Parathyroid adenoma (tissue), 2 donors: ENCODE data around the gene CMC4.

ENCODE experiments used
- H2AFZ ChIP-seq: fragments of 300-600 bp; sonication (generic); one replicate; pipeline ENCODE4 v1.7.0; 2017; ENCODE audit warnings: antibody characterized with exemption, mild to moderate bottlenecking
- H3K27ac ChIP-seq: fragments of 300-600 bp; sonication (generic); one replicate; pipeline ENCODE4 v1.7.0; 2017
- H3K27me3 ChIP-seq: fragments of 300-600 bp; sonication (generic); one replicate; pipeline ENCODE4 v1.7.0; 2017; ENCODE audit warnings: low read length; ENCODE audit not compliant: control insufficient read depth, insufficient read depth
- H3K36me3 ChIP-seq: fragments of 300-600 bp; sonication (generic); one replicate; pipeline ENCODE4 v1.7.0; 2017; ENCODE audit warnings: low read length; ENCODE audit not compliant: control insufficient read depth, insufficient read depth
- H3K4me1 ChIP-seq: fragments of 300-600 bp; sonication (generic); one replicate; pipeline ENCODE4 v1.7.0; 2017; ENCODE audit warnings: control low read depth
- H3K4me2 ChIP-seq: fragments of 300-600 bp; sonication (generic); one replicate; pipeline ENCODE4 v1.7.0; 2017; ENCODE audit warnings: low read length
- H3K4me3 ChIP-seq: fragments of 300-600 bp; sonication (generic); one replicate; pipeline ENCODE4 v1.7.0; 2017; ENCODE audit warnings: low read depth, low read length
- H3K79me2 ChIP-seq: fragments of 300-600 bp; sonication (generic); one replicate; pipeline ENCODE4 v1.7.0; 2017; ENCODE audit warnings: control low read depth
- H3K9ac ChIP-seq: fragments of 300-600 bp; sonication (generic); one replicate; pipeline ENCODE4 v1.7.0; 2017; ENCODE audit warnings: mild to moderate bottlenecking
- H3K9me3 ChIP-seq: fragments of 300-600 bp; sonication (generic); one replicate; pipeline ENCODE4 v1.7.0; 2017; ENCODE audit warnings: low read length; ENCODE audit not compliant: control insufficient read depth
- TF ChIP-seq, protein P1 (sequence below): fragments of 300-600 bp; sonication (generic); IDR thresholded peaks from one replicate; pipeline ENCODE4 v1.7.0; 2017; ENCODE audit warnings: antibody characterized with exemption, mild to moderate bottlenecking
- donor health status: primary hyperparathyroidism.

CMC4 gene

DNA sequence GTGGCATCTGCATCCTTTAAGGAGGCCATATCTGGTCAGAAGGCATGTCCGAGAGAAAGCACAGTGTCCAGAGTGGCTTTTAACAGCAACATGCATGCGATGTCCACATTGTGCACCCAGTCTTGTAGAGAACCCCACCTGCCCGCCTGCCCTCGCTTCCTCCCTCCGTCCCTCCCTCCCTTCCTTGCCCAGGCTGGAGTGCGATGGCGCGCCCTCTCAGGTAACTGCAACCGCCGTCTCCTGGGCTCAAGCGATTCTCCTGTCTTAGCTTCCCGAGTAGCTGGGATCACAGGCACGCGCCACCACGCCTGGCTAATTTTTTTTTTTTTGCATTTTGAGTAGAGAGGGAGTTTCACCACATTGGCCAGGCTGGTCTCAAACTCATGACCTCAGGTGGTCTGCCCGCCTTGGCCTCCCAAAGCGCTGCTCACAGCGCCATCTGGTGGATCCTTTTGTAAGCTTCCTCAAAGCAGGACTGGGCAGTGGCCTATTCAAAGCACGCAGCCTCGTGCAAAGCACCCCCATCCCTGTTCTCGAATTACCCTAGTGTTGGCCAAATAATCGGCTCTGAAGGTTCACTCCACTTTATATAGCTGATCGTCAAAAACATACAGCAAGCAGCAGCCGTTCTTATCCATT is 15.4 kb upstream of the CMC4 start:
- no peaks in the 10 kb centered on the region for H3K9me3 ChIP-seq
- no peaks in the 10 kb centered on the region for H3K79me2 ChIP-seq
- H3K4me2 ChIP-seq, result no peak overlapping the region
- H3K9ac ChIP-seq, result no peak overlapping the region
- H3K4me1 ChIP-seq, result no peaks in the 10 kb centered on the region
- no peak overlapping the region for H3K27ac ChIP-seq
- no peaks in the 10 kb centered on the region for H3K27me3 ChIP-seq
- no peak overlapping the region for H2AFZ ChIP-seq
- H3K4me3 ChIP-seq, result no peak overlapping the region
- TF ChIP-seq, protein P1, sequence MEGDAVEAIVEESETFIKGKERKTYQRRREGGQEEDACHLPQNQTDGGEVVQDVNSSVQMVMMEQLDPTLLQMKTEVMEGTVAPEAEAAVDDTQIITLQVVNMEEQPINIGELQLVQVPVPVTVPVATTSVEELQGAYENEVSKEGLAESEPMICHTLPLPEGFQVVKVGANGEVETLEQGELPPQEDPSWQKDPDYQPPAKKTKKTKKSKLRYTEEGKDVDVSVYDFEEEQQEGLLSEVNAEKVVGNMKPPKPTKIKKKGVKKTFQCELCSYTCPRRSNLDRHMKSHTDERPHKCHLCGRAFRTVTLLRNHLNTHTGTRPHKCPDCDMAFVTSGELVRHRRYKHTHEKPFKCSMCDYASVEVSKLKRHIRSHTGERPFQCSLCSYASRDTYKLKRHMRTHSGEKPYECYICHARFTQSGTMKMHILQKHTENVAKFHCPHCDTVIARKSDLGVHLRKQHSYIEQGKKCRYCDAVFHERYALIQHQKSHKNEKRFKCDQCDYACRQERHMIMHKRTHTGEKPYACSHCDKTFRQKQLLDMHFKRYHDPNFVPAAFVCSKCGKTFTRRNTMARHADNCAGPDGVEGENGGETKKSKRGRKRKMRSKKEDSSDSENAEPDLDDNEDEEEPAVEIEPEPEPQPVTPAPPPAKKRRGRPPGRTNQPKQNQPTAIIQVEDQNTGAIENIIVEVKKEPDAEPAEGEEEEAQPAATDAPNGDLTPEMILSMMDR, result peak; percentile 32
- no peaks in the 10 kb centered on the region for H3K36me3 ChIP-seq

DNA sequence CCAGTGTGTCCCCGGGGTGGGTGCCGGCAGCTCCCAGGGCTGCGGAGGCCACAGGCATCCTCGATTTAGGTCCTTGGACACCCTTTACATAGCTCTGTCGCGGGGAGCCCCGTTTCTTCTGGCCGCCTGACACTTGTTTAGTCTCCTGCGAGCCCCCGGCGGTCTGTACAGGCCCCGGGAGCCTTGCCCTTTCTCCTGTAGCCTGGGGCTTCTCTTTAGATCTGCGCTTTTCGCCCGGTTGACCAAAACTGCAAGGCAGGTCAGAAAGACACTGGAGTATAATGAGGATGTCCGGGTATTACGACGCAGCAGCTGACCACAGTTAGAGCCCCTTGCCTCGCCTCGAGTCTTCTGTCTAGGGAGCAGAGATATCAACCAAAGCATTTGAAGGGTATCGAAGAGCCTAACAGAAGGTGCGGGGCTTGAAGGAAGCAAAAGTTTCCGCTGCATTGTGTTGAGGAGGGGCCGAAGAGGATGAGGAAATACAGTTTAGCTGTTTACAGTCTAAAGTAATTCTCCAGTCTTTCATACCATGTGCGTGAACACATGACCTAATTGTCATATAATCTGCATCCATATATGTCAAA is 851 bp upstream of the CMC4 start:
- H3K27ac ChIP-seq, result peak overlapping the region; percentile 72
- H3K9me3 ChIP-seq, result no peaks in the 10 kb centered on the region
- H3K79me2 ChIP-seq, result peaks cover 2% of the 10 kb centered on the region
- peak overlapping the region; percentile 71 for H3K4me3 ChIP-seq
- no peaks in the 10 kb centered on the region for H3K27me3 ChIP-seq
- peak overlapping the region; percentile 86 for H2AFZ ChIP-seq
- H3K4me2 ChIP-seq, result peak overlapping the region; percentile 69
- TF ChIP-seq, protein P1, result no peak
- peaks cover 4% of the 10 kb centered on the region for H3K4me1 ChIP-seq
- H3K36me3 ChIP-seq, result no peaks in the 10 kb centered on the region
- H3K9ac ChIP-seq, result peak overlapping the region; percentile 28

DNA sequence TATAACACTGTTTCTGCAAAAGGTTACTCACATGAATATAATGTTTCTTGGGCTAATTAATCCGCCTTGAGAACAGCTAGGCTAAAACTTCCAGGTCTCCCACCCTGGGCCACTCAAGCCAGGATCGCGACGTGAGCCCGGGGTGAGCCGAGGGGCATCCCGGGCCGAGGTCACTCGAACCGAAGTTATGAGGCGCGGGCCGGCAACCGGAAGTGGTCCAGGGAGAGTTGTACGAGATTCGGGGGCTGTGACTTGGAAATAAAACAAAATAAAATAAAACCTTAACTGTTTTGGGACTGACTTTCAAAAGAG is 317 bp downstream of the CMC4 start:
- TF ChIP-seq, protein P1, result no peak

DNA sequence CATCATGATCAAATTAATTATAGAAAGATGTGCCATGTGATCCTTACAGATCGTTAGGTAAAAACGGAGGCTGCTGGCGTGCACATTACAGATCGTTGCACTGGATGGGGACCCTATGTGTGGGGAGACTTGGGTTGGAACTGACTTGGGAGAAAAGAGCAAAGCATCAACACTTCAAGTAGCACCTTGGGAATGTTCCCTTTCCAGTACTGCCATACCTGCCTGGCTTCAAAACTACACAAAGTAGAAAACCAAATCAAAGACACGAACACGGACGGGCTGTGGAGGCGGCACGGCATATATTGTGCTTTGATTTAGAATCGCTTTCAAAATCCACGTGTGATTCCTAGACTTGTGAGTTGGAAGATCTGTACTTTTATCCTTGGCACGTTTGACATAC is 898 bp downstream of the CMC4 start:
- H2AFZ ChIP-seq, result peak overlapping the region; percentile 84
- H3K4me2 ChIP-seq, result peak overlapping the region; percentile 75
- peaks cover 4% of the 10 kb centered on the region for H3K4me1 ChIP-seq
- H3K79me2 ChIP-seq, result peaks cover 2% of the 10 kb centered on the region
- no peaks in the 10 kb centered on the region for H3K27me3 ChIP-seq
- TF ChIP-seq, protein P1, result no peak
- H3K4me3 ChIP-seq, result peak overlapping the region; percentile 64
- H3K9ac ChIP-seq, result no peak overlapping the region
- peak overlapping the region; percentile 84 for H3K27ac ChIP-seq
- no peaks in the 10 kb centered on the region for H3K36me3 ChIP-seq
- no peaks in the 10 kb centered on the region for H3K9me3 ChIP-seq

More for the DNA sequence above, 317 bp downstream of the CMC4 start:
- Histone ChIP-seq H3K27ac (peak overlapping the region; percentile 84), H2AFZ (peak overlapping the region; percentile 84), H3K4me2 (peak overlapping the region; percentile 75), H3K79me2 (peaks cover 2% of the 10 kb centered on the region), H3K9ac (peak overlapping the region; percentile 92), H3K27me3 (no peaks in the 10 kb centered on the region), H3K4me1 (peaks cover 4% of the 10 kb centered on the region), H3K9me3 (no peaks in the 10 kb centered on the region), H3K4me3 (peak overlapping the region; percentile 64), H3K36me3 (no peaks in the 10 kb centered on the region)

DNA sequence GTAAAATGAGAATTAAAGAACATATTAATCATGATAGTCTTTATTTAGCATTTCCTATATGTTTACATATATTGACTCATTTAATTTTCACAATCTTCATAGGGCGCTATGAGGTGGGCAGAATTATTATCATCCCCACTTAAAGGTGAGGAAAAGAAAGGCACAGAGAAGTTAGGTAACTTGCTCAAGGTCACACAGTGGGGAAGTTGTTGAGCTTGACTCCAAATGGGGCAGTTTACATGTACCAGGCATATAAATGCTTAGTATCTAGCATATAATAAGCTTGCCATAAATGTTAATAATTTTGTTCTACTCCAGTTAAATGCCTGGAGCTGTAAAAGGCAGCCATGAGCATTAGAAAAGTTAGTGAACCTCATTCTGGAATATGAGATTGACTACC is 1.5 kb downstream of the CMC4 start:
- no peaks in the 10 kb centered on the region for H3K27me3 ChIP-seq
- H2AFZ ChIP-seq, result no peak overlapping the region
- H3K9me3 ChIP-seq, result no peaks in the 10 kb centered on the region
- no peak overlapping the region for H3K4me2 ChIP-seq
- TF ChIP-seq, protein P1, result no peak
- no peak overlapping the region for H3K4me3 ChIP-seq
- H3K27ac ChIP-seq, result no peak overlapping the region
- peaks cover 2% of the 10 kb centered on the region for H3K79me2 ChIP-seq
- no peak overlapping the region for H3K9ac ChIP-seq
- H3K4me1 ChIP-seq, result peaks cover 4% of the 10 kb centered on the region
- H3K36me3 ChIP-seq, result no peaks in the 10 kb centered on the region
